ENCODE measurements around the gene DRC7.
"Not testable (repeated sequence)": the region's sequence is repeated elsewhere in the genome, so short reads cannot be mapped to it uniquely, and the experiment has no call there.

DNA sequence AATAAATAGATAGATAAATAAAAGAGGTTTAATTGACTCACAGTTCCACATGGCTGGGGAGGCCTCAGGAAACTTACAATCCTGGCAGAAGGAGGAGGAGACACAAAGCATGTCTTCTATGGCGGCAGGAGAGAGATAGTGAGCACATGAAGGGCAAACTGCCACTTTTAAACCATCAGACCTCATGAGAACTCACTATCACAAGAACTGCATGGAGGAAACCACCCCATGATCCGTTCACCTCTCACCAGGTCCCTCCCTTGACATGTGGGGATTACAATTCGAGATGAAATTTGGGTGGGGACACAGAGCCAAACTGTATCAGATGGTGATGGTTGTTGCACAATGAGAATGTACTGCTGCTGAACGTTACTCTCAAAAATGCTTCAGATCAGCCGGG is 85.2 kb downstream of the DRC7 start:
- TF ChIP-seq, protein P1, sequence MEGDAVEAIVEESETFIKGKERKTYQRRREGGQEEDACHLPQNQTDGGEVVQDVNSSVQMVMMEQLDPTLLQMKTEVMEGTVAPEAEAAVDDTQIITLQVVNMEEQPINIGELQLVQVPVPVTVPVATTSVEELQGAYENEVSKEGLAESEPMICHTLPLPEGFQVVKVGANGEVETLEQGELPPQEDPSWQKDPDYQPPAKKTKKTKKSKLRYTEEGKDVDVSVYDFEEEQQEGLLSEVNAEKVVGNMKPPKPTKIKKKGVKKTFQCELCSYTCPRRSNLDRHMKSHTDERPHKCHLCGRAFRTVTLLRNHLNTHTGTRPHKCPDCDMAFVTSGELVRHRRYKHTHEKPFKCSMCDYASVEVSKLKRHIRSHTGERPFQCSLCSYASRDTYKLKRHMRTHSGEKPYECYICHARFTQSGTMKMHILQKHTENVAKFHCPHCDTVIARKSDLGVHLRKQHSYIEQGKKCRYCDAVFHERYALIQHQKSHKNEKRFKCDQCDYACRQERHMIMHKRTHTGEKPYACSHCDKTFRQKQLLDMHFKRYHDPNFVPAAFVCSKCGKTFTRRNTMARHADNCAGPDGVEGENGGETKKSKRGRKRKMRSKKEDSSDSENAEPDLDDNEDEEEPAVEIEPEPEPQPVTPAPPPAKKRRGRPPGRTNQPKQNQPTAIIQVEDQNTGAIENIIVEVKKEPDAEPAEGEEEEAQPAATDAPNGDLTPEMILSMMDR (IDR thresholded peaks at IDR 0.05), result not testable (repeated sequence)
- TF ChIP-seq EZH2 (IDR thresholded peaks at IDR 0.05), result not testable (repeated sequence)

All from neural progenitor cell (in vitro differentiated cells).